GM18873 (cell line): Measurements from ENCODE around the gene MOV10L1.

Source experiments
- ATAC-seq: cut with Tn5 transposase; IDR thresholded peaks from one replicate; pipeline ENCODE4 v1.9.1; 2021; ENCODE audit warnings: mild to moderate bottlenecking, moderate library complexity, moderate number of reproducible peaks; ENCODE audit not compliant: unreplicated experiment, low FRiP score

MOV10L1 gene

DNA sequence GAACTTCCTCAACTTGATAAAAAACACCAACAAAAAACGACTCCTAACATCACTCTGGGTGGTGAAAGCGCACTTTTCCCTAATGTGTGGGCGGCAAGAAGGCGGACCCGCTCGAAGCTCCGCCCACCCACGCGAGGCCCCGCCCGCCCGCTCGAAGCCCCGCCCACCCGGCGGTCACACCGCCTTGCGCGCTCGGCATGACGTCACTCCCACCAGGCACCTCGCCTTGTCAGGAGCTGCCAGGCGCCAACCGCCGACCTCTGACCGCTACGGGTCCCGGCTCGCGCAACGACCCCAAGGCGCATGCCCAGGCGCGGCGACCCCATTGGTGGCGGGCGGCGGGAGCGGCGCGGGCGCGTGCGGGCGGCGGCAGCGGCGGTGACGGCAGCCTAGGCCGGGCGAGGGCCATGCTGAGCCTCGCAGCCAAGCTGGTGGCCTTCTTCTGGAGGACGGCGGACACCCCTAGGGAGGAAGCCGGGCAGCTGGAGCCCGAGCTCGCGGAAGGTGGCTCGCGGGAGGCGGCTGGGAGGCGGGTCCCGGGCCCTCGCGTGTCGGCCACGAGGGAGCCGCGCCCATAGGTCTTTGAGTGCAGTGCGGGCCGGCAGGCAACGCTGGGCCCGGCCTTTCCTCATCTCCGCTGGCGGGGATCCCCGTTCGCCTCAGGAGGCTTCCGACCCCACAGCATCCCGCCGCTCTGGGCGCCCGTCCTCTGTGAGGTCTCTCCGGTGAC, at the start of gene MOV10L1:
Gene MOV10L1, plus strand, starts transcription at position 325 of the 730 bp plus-strand sequence. Its CDS starts 83 bp downstream, at position 408.
- no peak for ATAC-seq

DNA sequence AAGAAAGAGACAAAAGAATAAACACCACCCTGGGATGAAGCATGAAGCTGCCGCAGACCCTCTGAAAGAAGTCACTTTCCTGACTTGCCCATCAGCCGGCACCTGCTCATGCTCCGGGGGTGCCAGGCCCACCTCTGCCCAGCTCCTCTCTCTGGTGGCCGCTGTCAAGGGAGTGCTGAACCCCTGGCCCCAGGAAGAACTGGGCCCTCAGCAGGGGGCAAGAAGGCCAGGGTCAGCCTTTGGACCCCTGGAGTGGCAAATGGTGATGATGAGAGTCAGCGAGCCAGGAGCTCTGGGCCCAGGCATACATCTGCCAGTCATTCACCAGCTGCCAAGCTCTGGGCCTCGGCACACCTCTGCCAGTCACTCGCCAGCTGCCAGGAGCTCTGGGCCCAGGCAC, 49.1 kb upstream of the MOV10L1 start:
- ATAC-seq, result no peak

DNA sequence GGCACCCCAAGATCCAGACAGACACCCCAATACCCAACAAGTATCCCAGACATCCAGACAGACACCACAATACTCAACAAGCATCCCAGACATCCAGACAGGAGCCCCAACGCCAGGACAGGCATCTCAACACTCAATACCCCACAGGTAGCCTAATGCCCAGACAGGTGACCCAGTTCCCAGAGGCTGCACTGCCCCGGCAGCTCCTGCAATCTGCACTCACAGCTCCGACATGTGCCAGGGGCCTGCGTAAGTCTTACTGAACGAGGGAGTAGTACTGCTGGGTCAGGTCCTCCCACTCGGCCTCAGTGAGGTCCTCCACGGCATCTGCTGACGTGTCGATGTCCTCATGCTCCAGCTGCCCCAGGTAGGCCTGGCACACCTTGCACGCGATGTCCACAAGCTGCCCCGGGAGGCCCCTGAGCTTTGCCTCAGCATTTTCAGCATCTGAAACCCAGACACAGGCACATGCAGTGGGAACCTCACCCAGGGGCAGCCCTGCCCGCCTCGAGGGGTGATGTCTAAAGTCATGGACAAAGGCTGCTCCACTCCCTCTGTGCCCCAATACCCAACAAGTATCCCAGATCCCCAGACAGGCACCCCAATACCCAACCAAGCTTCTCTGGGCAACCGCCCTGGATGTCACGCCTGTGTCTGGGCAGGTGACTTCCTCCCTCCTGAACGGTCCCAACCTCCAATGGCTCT, 48.3 kb upstream of the MOV10L1 start:
- no peak for ATAC-seq

DNA sequence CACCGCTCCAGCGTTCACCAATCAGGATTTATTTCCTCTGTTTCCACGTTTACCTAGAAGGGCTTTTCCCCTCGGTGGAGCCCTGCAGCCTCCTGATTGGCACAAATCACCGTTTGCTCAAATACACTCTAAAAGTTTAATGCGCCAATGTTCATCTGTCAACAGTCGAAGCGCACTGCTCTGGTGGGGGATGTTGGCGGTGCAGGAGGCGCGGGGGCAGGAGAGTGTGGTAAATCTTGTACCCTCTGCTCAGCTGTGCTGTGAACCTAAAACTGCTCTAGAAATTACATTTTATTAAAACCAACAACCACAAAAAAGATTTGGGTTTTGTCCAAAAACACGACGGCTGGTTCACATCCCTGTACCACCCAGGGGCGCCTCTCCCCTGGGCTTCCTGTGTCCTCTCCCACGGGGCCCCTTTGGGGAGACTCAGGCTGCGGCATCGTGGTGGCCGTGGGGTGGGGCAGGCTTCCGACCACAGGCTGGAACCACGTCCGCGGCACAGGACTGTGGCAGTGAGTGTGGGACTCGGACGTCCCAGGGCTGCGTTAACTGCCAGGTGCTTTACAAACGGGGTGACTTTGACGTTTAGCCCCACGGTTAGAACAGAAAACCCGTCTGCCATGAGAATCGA, 45.2 kb upstream of the MOV10L1 start:
- ATAC-seq, result no peak

DNA sequence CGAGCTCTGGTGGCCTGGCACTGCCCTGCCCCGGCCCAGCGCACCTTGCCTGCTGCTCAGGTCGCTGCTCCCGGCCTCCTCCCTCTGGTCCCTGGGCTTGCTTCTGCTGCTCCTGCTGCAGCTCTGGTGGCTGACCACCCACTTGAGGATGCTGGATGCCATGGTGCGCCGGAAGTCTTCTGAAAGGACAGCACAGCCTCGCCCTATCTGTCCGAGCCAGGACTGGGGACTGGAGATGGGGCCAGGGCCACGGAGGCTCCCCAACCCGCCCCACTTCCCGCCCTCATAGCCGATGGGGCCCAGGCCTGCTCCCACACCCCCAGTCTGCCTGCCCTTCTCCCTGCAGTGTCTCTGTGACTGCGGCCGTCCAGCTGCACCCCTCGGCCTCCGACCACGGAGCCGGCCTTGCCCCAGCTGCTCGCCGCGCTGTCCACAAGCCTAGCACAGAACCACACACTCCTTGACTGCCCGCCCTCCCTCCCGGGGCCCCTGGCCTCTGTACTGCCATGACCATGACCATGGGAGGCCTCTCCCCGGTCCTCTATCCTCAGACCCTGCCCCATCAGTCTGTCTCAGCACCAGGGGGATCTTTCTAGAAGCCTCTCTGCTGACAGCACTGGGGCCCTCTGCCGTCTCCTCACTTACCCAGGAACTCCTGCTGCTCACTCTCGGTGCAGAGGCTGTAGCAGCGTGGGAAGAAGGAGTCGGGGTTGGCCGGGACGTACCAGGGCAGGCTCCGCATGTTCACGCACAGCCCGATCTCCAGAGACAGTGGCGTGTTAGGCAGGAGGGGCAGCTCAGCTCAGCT, 44.4 kb upstream of the MOV10L1 start:
- no peak for ATAC-seq

GRCh38 chr22:50046019-50046415, 43.8 kb upstream of the MOV10L1 start:
- no peak for ATAC-seq

DNA sequence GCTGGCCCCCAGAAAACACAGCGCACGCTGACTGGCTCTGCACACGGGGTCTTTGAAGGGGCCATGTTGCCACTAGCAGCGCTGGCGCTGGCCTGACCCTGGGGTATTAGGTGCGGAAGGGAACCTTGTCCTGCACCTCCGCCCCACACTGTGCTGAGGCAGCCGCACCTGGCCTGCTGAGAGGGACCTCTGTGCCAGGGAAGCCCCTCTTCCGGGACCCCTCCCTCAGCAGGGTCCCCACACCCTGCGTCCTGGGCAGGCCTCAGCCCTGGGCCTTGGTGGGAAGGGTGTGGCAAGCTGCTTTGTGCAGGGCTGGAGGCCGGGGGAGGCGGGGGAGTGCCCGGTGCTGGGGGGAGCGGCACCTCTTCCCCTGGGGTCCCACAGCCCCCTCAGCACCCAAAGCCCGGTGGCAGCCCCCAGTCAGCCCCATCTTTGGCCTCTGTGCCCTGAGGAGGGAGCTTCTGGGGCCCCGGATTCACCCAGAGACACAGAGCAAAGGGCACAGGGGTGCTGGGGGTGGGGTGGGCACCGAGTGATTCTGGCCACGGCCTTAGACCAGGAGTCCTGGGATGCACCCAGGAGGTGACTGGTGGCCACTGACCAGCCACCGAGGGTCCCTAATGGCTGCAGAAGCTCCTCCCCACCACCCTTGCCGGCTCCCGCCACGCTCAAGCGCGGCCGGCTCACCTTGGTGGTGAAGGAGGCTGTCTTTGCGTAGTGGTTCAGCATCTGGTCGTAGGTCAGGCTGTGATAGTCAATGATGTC, 43.1 kb upstream of the MOV10L1 start:
- no peak for ATAC-seq

DNA sequence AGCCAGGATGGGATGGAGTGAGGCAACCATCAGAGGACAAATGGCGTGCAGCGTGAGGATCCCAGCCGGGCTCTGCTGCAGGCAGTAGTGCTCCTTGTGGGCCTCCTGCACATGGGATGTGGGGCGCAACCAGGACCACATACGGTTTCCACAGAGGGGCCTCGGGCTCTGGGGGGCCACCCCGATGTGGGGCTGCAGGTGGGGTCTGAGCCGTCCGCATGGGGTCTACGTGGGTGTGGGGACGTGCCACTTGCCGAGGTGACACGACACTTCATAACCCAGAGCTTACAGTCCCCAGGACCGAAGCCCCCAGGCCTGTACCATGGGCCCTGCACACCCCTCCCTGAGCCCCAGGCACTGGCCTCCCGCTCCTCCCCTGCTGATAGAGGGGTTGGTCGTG, 42.5 kb upstream of the MOV10L1 start:
- no peak for ATAC-seq

GRCh38 chr22:50048061-50048765, 41.6 kb upstream of the MOV10L1 start:
- ATAC-seq, result no peak

GRCh38 chr22:50048836-50049235, 41.0 kb upstream of the MOV10L1 start:
- ATAC-seq, result no peak

- no peak for ATAC-seq
These were observed 40.3 kb upstream of the MOV10L1 start for GRCh38 chr22:50049299-50050195.

GRCh38 chr22:50051930-50052329, 37.9 kb upstream of the MOV10L1 start:
- no peak for ATAC-seq

DNA sequence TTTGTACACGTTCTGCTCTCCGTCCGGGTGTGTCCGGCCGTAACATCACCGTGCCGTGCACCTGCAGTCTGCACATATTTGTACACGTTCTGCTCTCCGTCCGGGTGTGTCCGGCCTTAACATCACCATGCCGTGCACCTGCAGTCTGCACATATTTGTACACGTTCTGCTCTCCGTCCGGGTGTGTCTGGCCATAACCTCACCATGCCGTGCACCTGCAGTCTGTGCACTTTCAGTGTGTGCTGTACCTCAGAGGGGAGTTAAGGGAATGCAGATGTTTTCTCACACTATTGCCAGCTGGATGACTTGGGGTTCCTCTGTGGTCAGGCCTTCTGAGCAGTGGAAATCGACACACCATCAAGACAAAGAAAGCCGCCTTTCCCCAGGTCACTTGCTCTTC, 35.9 kb upstream of the MOV10L1 start:
- no peak for ATAC-seq

- no peak for ATAC-seq
These were observed 33.4 kb upstream of the MOV10L1 start for GRCh38 chr22:50056214-50056972.

- ATAC-seq, result no peak
These were observed 32.3 kb upstream of the MOV10L1 start for GRCh38 chr22:50057278-50058060.

- no peak for ATAC-seq
These were observed 31.5 kb upstream of the MOV10L1 start, which contains the start of gene TTLL8 for GRCh38 chr22:50058061-50058905. Gene TTLL8 (minus strand): TSS chr22:50058298.
